CD4-positive, alpha-beta T cell treated with Interleukin-17A for 4 hours (primary cell): ENCODE measurements around the gene NDUFAB1.
"Not testable (repeated sequence)": the region's sequence is repeated elsewhere in the genome, so short reads cannot be mapped to it uniquely, and the experiment has no call there.

Experiments
- DNase-seq: peaks from one replicate; pipeline ENCODE4 v3.0.0-alpha.2; 2020; ENCODE audit warnings: mixed read lengths

The NDUFAB1 gene

DNA sequence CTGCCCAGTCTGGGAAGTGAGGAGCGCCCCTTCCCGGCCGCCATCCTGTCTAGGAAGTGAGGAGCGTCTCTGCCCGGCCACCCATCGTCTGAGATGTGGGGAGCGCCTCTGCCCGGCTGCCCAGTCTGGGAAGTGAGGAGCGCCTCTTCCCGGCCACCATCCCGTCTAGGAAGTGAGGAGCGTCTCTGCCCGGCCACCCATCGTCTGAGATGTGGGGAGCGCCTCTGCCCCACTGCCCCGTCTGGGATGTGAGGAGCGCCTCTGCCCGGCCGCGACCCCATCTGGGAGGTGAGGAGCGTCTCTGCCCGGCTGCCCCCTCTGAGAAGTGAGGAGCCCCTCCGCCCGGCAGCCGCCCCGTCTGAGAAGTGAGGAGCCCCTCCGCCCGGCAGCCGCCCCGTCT is 12.8 kb downstream of the NDUFAB1 start:
- not testable (repeated sequence) for DNase-seq

DNA sequence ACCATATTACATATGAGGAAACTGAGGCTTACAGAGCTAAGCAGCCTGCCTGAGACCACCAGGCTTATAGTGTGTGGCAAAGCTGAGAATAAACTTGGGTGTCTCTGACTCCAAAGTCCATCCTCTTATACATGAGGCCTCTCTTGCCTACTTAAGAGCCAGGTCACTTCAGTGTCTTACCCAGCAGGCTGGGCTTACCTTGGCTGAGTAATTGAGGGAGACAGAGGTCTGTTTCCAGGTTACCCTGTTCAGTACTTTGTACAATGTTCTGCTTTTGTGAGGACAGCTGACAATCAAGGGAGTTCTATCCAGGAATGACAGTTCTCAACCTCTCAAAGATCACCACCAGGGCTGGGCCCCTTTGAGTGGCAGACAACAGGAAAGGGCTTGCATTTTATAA is 14.4 kb downstream of the NDUFAB1 start:
- DNase-seq: no peak

- DNase-seq: no peak
Measured at GRCh38 chr16:23580391-23580790, 15.7 kb downstream of the NDUFAB1 start.

DNA sequence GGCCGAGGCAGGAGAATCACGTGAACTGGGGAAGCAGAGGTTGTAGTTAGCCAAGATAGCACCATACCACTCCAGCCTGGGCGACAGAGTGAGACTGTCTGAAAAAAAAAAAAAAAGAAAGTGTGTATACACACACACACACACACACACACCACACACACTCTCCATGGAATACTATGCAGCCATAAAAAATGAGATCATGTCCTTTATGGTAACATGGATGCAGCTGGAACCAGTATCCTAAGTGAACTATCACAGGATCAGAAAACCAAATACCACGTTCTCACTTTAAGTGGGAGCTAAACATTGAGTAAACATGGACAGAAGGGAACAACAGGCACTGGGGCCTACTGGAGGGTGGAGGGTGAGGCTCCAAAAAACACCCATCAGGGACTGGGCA is 16.7 kb downstream of the NDUFAB1 start:
- DNase-seq: no peak

- no peak for DNase-seq
Measured at GRCh38 chr16:23578101-23578830, 17.9 kb downstream of the NDUFAB1 start.

- no peak for DNase-seq
Measured at GRCh38 chr16:23577493-23577892, 18.6 kb downstream of the NDUFAB1 start.

DNA sequence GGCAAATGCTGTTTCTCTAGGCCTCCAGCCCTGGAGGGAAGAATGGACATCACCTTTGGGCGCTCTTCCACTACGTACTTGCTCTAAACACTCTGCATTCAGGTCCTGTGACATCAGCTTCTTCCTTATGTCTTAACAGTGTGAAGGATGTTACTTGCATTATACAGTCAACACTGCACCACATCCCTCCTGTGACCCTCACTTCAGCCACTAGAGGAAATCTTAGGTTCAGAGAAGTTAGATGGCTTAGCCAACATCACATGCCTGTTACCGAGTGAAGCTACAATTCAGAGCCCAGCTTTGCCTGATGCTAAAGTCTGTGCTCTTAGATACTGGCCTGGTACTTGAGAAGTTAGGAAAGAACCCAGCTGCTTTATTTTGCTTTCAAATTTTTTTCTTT is 20.3 kb downstream of the NDUFAB1 start:
- DNase-seq: no peak

DNA sequence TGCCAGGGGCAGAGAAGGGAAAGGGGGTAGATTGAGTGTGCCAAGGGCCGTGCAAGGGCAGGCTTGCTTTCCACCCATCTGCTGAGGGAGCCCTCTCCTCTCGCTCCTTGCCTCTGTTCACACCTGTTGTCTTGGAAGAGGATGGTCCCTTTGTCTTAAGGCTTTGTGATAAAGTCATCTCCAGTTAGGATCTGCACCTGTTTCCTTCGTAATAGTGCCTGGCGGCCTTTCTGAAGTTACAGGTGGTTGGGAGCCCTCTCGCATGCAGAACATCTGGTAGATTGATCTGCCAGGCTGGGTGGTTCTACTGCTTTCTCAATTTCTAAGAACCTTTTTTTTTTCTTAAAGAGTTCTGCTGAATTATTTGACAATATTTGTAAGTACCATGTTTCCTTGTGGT is 22.3 kb downstream of the NDUFAB1 start:
- no peak for DNase-seq

DNA sequence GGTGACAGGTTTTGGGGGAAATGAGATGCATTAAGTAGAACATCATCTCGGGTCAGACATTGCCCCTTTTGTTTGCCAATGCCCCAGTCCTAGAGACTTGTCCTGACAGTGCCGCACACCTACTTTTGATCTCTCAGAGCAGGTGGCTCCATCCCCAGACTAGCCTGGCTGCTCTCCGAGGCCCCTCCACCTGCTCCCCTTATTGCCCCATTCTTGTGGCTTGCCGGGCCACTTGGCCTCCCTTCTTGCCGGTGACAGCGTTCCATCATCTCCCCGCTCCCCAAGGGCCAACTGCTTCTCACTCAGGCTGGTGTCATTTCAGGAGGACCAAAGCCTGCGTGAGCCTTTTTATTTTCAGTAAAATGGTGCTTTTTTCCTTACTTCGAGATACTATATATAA is 23.7 kb downstream of the NDUFAB1 start:
- DNase-seq: no peak

GRCh38 chr16:23571895-23572294 is 24.2 kb downstream of the NDUFAB1 start:
- no peak for DNase-seq

DNA sequence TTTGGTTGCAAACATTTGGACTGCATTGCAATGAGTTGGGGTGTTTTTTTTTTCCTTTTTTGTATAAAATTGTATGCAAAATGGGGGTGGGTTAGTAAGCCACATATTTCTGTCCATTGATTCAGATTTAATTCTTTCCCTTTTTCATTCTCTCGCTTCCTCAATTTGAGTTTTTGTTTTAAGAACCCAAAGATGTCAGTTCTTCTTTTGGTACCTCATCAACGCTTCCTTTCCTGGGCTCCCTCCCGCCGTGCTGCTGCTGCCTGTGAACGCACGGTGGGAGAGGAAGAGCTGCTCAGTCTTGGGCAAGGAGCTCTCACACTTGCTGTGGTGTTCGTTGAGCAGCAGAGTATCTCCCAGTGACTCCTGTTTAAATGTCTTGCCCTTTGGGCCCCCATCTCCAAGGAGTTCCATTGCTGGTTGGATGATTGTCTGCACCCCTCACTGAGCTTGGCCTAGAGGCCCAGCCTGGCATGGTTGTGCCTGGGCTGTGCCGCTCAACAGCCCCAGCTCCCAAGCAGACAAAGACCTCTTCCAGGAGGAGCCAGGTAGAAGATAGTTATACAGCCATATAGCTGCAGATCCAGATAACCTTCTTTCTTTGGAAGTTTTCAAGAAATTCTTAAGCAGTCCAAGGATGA is 25.0 kb downstream of the NDUFAB1 start:
- DNase-seq: no peak

DNA sequence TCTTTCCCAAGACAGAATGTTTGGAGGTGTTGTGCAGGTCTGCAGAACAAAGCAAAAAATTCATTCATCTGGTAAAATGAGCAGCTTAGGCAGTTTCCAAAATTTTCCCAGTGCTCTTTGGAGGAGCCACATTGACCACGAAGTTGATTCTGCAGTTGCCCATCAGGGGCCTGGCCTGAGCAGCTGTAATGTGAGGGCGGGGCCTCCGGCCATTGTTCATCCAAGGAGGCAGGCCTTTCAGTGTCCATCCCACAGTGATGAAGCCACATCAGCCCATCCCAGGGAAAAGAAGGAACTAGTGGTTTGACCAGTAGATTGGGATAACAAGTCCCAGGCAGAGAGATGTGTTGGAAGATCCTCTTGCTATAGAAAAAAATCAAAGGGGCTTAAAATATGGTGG is 28.5 kb downstream of the NDUFAB1 start:
- DNase-seq: no peak

DNA sequence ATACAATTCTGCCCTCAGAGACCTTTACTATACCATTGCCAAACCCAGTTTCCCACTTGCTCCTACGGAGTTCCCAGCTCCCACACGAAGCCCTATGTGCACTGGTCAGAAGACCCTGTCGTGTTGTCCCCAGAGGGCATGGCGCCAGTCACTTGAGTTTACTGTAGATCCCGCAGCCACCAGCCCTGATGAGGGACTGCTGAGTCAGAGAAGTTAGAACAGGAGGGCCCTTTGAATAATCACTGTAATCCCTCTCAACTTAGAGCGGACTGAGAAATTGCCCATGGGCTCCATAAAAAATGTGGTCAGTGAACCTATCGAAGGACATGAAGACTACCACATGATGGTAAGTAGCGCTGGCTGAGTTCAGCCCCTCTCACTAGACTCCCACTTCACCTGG is 29.4 kb downstream of the NDUFAB1 start:
- DNase-seq: no peak

DNA sequence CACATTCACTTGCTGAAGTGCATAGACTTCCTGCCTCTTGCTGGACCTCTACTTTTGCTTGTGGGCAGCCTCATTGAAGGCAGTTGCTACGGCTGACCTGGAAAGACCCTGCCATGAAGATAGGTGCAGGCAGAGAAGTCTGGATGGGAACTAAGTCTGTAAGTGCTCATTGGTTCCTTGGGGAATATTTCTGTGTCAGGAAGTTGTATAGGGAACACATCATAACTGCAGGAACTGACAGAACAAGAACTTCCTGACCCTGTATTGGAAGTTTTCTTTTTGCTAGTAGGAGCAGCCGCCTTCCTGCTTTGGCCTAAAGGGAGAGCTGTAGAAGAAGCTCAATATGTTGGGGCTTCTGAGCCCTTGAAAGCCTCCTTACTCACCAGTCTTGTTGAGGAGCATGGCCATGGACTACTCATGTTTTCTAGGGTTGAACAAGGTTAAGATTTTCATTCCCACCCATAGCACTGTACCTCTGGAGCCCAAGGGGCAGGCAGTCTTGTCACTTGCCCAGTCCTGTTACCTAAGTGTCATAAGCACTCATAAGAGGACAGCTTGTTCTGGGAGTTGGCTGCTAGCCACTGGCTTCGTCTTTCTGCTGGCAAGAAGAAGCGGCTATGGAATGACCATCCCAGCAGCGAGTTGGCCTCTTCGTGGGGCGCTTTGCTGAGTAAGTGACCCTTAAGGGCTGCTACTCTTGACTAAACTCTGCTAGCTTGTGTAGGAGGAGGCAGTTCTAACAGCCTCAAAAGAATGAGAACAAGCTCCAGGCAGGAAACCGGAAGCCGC is 31.3 kb downstream of the NDUFAB1 start:
- no peak for DNase-seq

DNA sequence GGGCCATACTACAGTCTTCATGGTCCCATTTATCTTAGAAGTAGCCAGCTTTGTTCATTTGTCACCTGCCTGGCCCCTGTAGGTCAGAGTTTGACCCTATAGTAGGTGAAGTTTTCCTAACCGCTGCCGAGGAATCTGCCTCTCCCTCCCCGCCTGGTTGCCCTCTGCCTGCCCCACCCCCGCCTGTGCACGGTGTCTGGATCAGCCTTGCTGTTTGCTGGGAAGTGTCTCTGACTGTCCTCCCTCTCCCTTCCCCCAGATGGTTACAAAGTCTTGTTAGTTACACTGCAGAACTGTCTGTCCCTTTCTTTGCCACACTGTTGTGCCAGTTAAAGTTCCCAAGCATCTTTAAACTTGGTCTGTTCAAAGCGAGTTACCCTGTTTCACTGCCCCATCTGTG is 32.9 kb downstream of the NDUFAB1 start:
- no peak for DNase-seq

DNA sequence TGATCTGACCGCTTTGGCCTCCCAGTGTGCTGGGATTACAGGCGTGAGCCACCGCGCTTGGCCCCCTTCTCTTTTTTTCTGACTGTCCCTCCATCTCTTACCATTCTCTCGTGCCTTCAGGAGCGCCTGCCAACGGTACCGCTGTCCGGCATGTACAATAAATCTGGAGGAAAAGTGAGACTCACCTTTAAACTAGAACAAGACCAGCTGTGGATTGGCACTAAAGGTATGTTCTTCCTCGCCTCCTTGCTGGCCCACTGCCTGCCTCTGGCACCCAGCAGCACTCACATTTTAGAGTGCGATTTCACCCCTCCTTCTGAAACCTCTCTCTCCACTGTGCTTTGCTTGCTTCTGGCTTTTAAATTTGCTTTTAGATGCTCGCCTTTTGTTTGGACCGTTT is 33.6 kb downstream of the NDUFAB1 start:
- no peak for DNase-seq

DNA sequence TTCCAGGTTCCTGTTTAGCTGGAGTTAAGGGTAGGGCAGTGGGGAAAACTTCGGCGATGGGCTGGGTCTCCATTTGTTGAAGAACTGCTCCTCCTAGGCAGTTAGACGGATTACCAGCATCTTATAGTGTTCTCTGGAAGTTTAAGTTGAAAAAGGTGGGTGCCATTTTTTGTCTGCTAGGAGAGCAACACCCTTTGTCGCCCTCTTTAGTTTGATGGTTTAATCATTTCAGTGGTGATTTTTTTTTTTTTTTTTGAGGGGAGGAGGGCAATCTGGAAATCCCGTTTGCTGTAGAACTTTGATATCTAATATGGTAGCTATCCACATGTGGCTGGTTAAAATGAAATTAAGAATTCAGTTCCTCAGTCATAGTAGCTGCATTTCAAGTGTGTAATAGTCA is 34.5 kb downstream of the NDUFAB1 start:
- no peak for DNase-seq

GRCh38 chr16:23557779-23558702 is 38.1 kb downstream of the NDUFAB1 start:
- DNase-seq: no peak

DNA sequence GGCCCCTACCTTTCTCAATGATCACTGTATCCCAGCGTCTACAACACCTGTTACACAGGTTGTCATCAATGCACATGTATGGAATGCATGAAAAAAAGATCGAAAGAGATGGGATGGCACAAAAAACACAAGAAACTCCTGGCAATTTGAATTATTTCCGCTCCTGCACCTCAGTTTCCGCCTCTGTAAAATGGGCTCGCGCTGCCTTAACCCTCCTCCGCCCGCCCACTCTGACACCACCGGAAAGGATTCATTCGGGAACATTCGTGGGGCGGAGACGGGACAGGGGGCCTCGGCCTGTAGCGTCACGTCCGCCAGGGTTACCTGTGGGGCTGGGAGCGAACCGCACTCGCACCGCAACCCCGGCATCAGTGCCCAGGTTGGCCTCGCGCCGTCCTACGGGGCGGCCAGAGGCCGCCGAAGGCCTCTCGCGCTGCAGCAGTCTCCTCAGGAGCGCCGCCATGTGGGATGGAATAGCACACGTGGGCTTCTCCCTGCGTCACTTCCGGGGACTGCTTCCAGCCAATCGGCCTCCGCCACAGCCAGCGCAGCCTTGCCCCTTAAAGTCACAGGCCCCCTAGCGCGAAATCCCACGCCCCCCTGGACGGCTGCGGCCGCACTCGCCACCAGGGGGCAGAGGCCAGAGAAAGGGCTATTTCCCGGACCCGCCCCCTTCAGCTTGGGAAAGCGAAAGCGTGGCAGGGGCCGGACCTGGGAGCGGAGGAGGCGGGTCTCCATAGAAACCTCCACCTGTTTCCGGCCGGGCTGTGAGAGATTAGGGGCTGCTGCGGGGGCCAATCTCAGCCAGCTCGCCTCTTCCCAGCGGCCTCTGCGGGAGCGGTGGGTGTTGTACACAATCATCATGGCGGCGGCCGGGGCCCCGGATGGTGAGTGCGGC is 39.0 kb downstream of the NDUFAB1 start, which contains the start of the genes EARS2 and UBFD1:
TSS of gene EARS2 (minus strand) at position 470 of the 898 bp plus-strand sequence. CDS start at position 463, 7 bp downstream.
TSS of gene UBFD1 (plus strand) at position 847 of the 898 bp plus-strand sequence. CDS start at position 863, 16 bp downstream.
- peak; percentile 96 for DNase-seq

DNA sequence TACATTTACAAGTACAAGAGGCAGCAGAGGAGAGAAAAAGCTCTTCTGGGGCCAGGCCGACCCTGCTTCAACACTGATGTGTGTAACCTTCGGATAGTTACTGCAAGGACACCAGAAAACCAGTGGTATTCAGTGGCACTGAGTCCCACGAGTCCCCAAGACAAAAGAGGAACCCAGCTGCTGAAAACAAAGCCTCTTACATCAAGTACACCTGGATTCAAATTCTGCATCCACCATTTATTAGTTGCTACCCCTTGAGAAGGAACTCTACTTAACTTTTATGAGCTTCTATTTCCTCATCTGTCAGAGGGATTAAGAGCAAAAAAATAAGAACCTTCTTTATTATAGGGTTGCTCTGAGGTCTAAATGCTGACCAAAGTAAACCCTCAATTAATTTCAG is 41.6 kb downstream of the NDUFAB1 start:
- DNase-seq: no peak

DNA sequence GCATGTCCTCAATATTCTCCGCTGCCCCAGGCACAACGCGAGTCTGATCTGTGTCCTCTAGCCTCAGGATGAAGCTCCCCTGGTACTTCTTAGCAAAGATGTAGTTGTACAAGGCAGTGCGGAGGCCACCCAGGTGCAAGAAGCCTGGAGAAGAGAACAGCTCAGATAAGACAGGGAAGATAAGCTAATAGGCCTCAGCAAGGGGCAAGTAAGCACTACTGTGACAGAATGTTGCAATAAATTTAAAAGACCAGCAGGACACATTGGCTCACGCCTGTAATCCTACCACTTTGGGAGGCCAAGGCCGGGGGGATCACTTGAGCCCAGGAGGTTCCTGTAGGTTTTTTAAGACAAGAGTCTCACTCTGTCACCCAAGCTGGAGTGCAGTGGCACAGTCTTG is 44.0 kb downstream of the NDUFAB1 start:
- no peak for DNase-seq

- DNase-seq: no peak
Measured at GRCh38 chr16:23549938-23550337, 46.2 kb downstream of the NDUFAB1 start.
